Upper lobe of left lung (tissue), 4 donors: ENCODE data around the gene PHF20.

Experiments
- EP300 ChIP-seq, 4 donors: sonication (generic); formaldehyde crosslinking; IDR thresholded peaks; one replicate each; pipeline ENCODE4 v1.5.1; 2017; ENCODE audit warnings: antibody characterized with exemption in 4 of 4, control low read depth in 2 of 4
- POLR2A ChIP-seq, 4 donors: fragments of 450-650 bp; IDR thresholded peaks; one replicate each; pipeline ENCODE4 v1.5.1; 2016 to 2017; ENCODE audit warnings: antibody characterized with exemption in 4 of 4, mild to moderate bottlenecking in 2 of 4
- POLR2AphosphoS5 ChIP-seq, 2 donors: sonication (generic); formaldehyde crosslinking; IDR thresholded peaks; one replicate each; pipeline ENCODE4 v1.5.1; 2017; ENCODE audit warnings: antibody characterized with exemption in 2 of 2
- TF ChIP-seq, protein P1 (sequence below), 6 experiments: fragments of 450-650 bp in 4 of 6; fragments of 200-600 bp in 2 of 6; sonication (generic) in 2 of 6; IDR thresholded peaks; one replicate each; pipeline ENCODE4 v1.5.1; 2016 to 2019; ENCODE audit warnings: antibody characterized with exemption in 6 of 6

GRCh38 chr20:35878113-35878625 lies 106.4 kb downstream of the PHF20 start:
- TF ChIP-seq, protein P1, sequence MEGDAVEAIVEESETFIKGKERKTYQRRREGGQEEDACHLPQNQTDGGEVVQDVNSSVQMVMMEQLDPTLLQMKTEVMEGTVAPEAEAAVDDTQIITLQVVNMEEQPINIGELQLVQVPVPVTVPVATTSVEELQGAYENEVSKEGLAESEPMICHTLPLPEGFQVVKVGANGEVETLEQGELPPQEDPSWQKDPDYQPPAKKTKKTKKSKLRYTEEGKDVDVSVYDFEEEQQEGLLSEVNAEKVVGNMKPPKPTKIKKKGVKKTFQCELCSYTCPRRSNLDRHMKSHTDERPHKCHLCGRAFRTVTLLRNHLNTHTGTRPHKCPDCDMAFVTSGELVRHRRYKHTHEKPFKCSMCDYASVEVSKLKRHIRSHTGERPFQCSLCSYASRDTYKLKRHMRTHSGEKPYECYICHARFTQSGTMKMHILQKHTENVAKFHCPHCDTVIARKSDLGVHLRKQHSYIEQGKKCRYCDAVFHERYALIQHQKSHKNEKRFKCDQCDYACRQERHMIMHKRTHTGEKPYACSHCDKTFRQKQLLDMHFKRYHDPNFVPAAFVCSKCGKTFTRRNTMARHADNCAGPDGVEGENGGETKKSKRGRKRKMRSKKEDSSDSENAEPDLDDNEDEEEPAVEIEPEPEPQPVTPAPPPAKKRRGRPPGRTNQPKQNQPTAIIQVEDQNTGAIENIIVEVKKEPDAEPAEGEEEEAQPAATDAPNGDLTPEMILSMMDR (IDR thresholded peaks at IDR 0.05) = no peak
- TF ChIP-seq POLR2A (IDR thresholded peaks at IDR 0.05) (no peak), EP300 (IDR thresholded peaks at IDR 0.05) (no peak), POLR2AphosphoS5 (IDR thresholded peaks at IDR 0.05) (no peak)
